Measurements from ENCODE around the gene TAF8. TPM values are rescaled to one million over a fixed set of nuclear protein-coding genes. Genes with fewer than 3 reads are reported as not detected.

TAF8 gene
- total RNA-seq, 1 donor from 2014 or later, result 34.2 TPM

DNA sequence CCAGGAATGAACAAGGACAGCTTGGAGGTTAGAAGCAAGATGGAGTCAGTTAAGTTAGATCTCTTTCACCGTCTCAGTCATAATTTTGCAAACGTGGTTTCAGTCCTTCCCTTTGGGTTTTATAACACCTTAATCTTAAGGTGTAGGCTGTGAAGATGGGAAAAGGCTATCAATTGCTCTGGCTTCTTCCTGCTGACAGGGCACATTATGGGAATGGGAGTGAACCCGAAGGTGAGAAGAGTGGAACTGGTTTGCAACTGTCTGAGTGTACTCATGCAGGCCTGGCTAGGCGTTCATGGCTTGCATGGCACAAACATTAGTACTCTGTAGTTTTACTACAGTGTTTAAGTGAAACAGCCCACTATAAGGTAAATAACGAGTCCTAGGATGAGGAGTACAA, 9.4 kb downstream of the TAF8 start:
- DNase-seq (ENCODE audit: low spot score), result no peak

GRCh38 chr6:42066156-42066675, 15.9 kb downstream of the TAF8 start:
- DNase-seq (ENCODE audit: low spot score), result no peak

GRCh38 chr6:42068173-42068572, 17.8 kb downstream of the TAF8 start:
- DNase-seq (ENCODE audit: low spot score), result no peak

DNA sequence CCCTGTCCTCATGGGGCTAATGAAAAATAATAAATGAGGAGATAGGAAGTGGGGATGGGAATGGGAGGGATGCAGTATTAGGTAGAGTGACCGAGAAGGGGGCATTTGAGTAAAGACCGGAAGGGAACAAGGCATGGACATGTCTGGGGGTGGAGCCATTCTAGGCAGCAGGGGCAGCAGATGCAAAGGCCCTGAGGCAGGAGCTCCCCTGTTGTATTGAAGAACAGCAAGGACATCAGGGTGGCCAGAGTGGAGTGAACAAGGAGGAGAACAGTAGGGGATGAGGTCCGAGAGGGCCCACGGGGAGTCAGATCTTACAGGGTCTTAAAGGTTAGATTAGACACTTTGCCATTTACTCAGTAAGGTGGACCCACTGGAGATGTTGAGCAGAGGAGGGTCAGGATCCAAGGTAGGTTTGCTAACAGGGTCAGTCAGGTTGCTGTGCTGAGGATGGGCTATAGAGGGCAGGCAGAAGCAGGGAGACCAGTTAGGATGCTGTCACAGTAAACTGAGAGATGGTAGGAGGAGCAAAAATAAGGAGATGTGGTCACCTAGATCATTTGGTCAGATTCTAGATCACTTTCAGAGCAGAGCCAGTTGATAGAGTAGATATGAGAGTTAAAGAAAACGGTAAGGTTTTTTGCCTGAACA, 18.7 kb downstream of the TAF8 start:
- DNase-seq (ENCODE audit: low spot score), result no peak

GRCh38 chr6:42071881-42072583, 21.7 kb downstream of the TAF8 start:
- no peak for DNase-seq (ENCODE audit: low spot score)

DNA sequence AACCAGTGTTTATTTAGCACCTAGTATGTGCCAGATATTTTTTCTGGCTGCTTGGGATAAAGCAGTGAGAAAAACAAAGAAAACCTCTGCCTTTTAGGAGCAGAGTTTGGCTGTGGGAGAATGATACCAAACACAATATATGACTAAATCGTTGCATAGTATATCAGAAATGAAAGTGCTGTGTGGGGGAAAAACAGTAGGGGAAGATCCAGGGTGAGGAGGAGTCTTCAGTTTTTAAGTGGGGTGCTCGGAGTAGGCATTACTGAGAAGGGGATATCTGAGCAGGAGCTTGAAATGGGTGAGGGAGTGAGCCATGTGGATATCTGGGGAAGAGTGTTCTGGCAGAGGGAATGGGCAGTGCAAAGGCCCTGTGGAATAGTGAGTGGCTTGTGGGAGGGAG, 23.0 kb downstream of the TAF8 start:
- DNase-seq (ENCODE audit: low spot score), result no peak

- DNase-seq (ENCODE audit: low spot score), result peak; percentile 89
Measured at GRCh38 chr6:42075159-42075838, 25.0 kb downstream of the TAF8 start.

GRCh38 chr6:42078386-42078785, 28.1 kb downstream of the TAF8 start:
- no peak for DNase-seq (ENCODE audit: low spot score)

DNA sequence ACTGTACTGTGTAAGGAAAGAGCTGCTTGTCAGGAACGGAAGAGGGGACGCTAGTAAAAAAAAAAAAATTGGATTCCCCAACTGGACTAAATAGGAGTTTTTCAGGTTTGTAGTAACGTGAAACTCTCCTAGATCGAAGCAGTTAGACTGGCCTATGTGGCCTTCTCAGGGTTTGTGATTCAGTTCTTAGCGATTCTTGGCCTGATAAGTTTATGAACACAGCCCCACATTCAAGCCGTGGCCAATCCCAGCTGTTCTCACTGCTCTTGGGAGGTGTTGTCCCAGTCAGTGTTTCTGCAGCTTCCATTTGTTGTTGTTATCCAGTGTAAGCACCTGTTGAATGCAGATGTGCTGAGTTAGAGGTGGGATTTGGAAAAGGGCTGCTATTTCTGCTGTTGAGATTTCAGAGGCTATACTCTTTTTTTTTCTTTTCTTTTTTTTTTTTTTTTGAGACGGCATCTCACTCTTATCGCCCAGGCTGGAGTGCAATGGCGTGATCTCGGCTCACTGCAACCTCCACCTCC, 29.7 kb downstream of the TAF8 start:
- no peak for DNase-seq (ENCODE audit: low spot score)

- DNase-seq (ENCODE audit: low spot score), result no peak
Measured at GRCh38 chr6:42083530-42083929, 33.2 kb downstream of the TAF8 start.

DNA sequence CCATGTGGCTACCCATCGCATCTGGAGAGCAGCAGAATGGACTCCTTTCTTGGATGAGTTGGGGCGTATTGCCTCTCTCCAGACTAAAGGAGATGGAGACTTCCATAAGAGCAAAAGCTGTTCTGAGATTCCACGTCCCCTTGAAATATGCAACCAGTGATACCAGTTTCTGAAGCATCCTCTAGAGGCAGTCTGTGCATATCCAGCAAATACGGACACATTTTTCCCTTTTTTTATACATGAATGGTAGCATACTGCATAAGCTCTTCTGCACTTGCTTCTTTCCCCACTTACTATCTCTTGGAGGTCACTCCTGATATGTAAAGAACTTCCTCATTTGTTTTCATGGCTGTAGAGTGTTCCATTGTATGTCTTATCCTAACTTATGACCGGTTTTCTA, 34.6 kb downstream of the TAF8 start:
- DNase-seq (ENCODE audit: low spot score), result no peak

GRCh38 chr6:42086046-42087035, 36.0 kb downstream of the TAF8 start:
- no peak for DNase-seq (ENCODE audit: low spot score)

DNA sequence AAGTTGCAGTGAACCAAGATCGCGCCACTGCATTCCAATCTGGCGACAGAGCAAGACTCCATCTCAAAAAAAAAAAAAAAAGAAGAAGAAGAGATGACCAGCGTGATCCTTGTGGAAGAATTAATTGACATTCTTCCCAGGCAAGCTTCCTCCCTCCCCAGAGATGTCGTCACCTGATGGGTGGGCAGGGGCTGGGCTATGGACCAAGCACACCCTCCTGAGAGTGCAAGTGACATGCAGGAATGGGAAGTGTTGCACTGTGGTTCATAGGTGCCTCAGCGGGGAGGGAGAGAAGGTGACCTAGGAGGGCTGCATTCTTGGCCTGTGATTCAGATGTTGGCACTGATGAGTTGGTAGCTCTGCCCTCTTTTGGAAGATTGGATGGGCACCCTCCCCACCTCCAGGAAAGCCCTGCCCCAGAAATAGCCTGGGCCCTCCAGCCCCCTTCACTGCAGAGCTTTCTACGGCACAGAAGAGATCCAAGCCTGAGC, 37.8 kb downstream of the TAF8 start:
- DNase-seq (ENCODE audit: low spot score), result no peak

- DNase-seq (ENCODE audit: low spot score), result no peak
Measured at GRCh38 chr6:42090819-42091717, 40.7 kb downstream of the TAF8 start.

GRCh38 chr6:42091718-42092023, 41.3 kb downstream of the TAF8 start:
- no peak for DNase-seq (ENCODE audit: low spot score)

- no peak for DNase-seq (ENCODE audit: low spot score)
Measured at GRCh38 chr6:42093582-42094329, 43.4 kb downstream of the TAF8 start.

- DNase-seq (ENCODE audit: low spot score), result no peak
Measured at GRCh38 chr6:42095094-42095493, 44.8 kb downstream of the TAF8 start.

- no peak for DNase-seq (ENCODE audit: low spot score)
Measured at GRCh38 chr6:42095776-42096541, 45.6 kb downstream of the TAF8 start.

Data from ureter (tissue), 1 donor.